HG03108 (cell line): Measurements from ENCODE around the gene RASSF3.
"Not testable (repeated sequence)": the region's sequence is repeated elsewhere in the genome, so short reads cannot be mapped to it uniquely, and the experiment has no call there.

Experiments used
- ATAC-seq: cut with Tn5 transposase; IDR thresholded peaks from one replicate; pipeline ENCODE4 v1.9.1; 2021; ENCODE audit warnings: moderate library complexity; ENCODE audit not compliant: unreplicated experiment

RASSF3 gene

GRCh38 chr12:64595863-64596793, 14.2 kb upstream of the RASSF3 start:
- ATAC-seq: no peak

DNA sequence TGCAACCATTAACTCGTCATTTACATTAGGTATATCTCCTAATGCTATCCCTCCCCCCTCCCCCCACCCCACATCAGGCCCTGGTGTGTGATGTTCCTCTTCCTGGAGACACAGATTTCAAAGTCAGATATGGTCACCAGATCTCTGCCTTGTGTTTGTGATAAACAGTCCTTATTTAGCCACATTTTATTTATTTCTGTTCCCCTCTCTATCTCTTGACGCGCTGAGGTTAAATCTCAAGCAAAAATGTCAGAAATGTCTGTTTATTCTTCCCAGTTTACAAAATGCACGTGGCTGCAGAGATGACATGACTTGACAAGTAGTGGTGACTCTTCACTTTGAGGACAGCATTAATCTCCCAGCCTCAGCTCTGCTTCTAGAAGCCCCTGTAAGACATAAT, 11.5 kb upstream of the RASSF3 start:
- ATAC-seq: no peak

DNA sequence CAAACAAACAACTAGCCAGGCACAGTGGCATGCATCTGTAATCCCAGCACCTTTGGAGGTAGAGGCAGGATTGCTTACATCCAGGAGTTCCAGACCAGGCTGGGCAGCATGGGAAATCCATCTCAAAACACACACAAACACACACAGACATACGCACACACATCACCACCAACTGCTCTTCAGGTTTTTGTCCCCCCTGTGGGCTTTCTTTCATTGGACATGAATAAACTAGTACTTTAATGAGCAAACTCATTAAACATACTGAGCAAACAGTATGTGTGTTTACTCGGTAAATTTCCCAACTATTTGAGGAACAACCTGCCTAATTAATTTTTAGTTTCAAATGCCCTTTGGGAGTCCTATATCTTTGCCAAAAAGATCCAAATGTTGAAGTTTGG, 10.1 kb upstream of the RASSF3 start:
- ATAC-seq: no peak

DNA sequence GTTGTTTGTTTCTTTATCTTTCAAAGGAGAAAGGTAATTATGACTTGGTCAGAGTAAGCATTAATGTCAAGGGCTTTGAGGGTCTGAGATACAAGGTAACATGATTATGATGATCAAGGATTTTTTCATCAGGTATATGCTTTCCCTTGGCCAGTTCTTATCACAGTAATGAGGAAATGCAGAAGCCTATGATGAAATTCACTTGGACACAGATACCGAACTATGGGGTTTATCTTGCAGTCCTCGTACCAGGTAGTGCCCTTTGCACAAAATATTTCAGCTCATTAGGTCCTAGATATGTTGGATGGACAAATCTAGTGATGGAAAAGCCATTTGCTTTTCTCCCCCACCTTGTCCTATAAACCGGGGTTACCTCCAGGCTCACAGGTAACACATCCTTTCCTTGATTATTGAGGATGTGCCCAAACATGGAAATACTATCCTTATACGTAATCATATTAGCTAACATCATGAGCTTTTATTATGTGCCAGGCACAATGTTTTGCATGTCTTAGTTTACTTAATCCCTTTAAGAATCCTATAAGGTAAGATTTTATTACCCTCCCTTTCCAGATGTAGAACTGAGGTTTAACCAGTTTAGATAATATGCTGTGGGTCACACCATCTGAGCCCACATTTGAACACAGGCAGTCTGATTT, 7.0 kb upstream of the RASSF3 start:
- no peak for ATAC-seq

GRCh38 chr12:64608901-64609535, 1.3 kb upstream of the RASSF3 start:
- ATAC-seq: peak; percentile 18

DNA sequence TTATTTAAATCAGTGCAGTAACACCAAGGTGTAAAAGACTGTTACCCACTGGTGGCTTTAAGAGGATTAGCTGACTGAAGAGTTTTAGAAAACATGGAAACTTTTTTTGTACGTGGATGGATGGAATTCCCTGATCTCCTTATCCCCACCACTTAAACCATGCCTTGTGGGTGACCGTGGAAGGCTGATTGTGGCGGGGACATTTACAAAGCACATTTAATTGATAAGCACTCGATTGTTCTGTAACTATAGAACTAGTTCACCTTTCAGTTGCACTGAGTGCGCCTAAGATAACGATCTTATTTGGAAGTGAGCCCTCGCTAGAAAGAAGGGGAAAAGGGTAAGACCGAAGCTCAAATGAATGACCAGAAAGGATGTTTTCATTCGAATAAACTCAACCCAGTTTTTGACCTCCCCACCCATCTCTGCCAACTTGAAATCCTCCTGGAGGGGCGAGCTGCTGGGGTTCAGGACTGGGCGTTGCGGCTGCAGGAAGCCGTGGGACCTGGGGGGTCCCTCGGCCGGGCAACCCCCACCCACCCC, 688 bp upstream of the RASSF3 start:
- no peak for ATAC-seq

DNA sequence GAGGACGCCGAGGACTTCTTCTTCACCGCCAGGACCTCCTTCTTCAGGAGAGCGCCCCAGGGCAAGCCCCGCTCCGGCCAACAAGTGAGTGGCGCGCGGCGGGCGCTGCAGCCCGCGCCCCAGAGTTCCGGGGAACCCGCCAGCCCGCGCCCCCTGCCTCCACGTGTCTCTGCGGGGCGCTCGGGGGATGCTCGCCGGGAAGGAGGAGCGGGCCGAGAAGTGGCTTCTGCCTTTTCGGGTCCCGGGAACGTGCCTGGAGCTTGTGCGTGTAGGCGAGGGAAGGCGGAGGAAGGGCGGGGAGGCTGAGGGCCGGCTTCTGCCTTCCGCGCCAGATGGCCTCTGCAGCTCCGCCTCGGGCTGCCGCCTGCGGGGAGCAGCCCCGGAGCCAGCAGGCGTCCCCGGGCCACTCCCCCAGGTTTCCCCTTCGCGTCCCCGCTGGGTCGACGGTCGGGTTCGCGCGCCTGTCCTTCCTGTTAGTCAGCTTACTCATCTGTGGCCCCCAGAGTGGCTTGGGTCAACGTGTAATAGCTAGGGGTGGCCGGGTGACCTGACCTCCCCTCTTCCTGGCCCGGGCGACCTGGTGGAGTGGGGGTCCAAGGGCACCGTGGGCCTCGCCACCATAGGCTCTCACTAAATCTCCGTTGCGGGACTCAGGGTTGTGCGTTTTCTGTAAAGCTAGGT, 505 bp downstream of the RASSF3 start:
- ATAC-seq: peak; percentile 34

GRCh38 chr12:64611341-64612284, 1.3 kb downstream of the RASSF3 start:
- no peak for ATAC-seq

DNA sequence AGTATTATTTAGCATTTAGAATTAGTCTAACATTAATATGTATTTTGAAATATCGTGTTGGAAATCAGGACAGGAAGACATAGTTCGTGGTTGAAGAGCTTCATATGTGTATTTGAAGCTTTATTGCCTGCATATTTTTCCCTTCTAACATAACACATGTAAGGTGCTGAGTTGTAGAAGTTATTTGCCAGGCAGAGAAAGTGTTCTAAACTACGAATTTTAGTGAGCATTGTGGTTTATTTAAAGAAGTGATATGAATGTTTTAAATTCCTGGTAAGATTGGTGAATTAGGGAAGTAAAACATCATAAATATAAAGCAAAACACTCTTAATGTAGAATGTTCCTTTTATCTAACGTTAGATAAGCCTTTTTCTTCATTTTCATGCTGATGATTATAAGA, 2.5 kb downstream of the RASSF3 start:
- ATAC-seq: no peak

GRCh38 chr12:64613775-64614398, 3.6 kb downstream of the RASSF3 start:
- not testable (repeated sequence) for ATAC-seq

DNA sequence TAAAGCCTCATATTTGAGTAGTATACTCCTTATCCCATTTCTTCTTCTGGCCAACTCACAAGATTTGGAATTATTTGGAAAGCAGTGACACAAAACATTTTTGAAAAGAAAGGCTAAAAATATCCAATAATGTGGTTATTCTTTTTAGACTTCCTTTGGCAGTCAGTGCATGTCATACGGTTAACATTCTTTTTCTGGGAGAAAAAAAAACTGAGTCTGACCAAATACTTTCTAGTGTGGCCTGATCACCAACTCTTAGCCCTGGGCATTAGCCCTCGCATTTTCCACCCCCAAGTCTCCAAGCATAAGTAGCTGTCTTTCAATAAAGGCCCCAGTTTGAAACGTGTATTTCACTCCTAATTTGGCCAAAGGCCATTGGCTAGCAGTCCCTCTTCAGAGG, 5.9 kb downstream of the RASSF3 start:
- no peak for ATAC-seq

- ATAC-seq: peak; percentile 38
Measured at GRCh38 chr12:64618953-64619590, 8.8 kb downstream of the RASSF3 start.

DNA sequence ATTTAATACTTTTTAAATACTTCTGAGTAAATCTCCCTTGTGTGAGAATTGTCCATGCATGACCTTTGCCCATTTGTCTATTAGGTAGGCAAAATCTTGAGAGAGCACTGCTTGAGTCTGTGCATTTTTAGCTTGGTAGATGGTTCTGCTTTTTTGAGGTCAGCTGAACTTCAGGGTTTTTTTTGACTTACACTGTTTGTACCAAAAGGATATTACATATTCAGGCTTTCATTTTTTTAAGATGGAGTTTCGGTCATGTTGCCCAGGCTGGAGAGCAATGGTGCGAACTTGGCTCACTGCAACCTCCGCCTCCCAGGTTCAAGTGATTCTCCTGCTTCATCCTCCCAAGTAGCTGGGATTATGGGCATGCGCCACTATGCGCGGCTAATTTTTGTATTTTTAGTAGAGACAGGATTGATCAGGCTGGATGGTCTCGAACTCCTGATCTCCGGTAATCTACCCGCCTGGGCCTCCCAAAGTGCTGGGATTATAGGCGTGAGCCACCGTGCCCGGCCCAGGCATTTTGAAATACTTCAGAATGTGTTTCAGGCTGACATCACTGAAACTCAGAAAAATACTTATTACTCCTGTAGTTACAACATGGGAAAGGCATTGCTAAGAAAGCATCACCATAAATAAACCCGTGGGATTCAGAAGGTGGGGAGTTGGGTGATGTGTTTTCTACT, 11.1 kb downstream of the RASSF3 start:
- ATAC-seq: peak; percentile 67

- no peak for ATAC-seq
Measured at GRCh38 chr12:64624035-64624434, 13.7 kb downstream of the RASSF3 start.

GRCh38 chr12:64625243-64626077, 15.2 kb downstream of the RASSF3 start:
- ATAC-seq: peak; percentile 48

- ATAC-seq: not testable (repeated sequence)
Measured at GRCh38 chr12:64626588-64626987, 16.3 kb downstream of the RASSF3 start.

DNA sequence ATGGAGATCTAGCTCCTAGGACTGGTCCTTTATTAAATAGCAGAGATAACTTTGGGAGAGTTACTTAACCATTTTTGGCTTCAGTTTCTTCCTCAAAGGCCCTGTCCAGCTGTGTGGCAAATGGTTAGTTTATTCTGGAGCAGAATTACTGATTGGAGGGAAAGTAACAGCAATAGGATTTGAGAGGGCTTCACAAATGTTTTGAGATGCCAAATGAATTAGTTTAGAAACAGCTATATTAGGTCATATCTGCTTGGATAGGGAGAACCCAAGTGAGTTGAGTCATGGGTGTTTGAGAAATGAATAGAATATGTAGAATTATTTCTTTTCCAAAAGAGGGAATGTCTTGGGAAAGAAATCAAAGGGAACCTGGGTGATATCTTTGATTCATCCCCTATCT, 17.5 kb downstream of the RASSF3 start:
- no peak for ATAC-seq
